Fibroblast of lung (primary cell): ENCODE results near the gene DBNL.
"Not testable (repeated sequence)": the region's sequence is repeated elsewhere in the genome, so short reads cannot be mapped to it uniquely, and the experiment has no call there.

Source experiments
- EZH2 ChIP-seq: IDR thresholded peaks from 2 replicates; pipeline ENCODE4 v1.5.1; 2012; ENCODE audit warnings: low read length, control low read depth, mild to moderate bottlenecking; ENCODE audit errors: missing control alignments
- TF ChIP-seq, protein P1 (sequence below), 2 donors: IDR thresholded peaks in 1 of 2; conservative IDR thresholded peaks in 1 of 2; 1 replicate in 1 of 2; 2 replicates in 1 of 2; pipeline ENCODE4 v1.5.1; 2011 to 2012; ENCODE audit warnings: low read length in 2 of 2, control low read depth in 1 of 2, inconsistent platforms in 1 of 2, low read depth in 1 of 2, mild to moderate bottlenecking in 1 of 2

DNA sequence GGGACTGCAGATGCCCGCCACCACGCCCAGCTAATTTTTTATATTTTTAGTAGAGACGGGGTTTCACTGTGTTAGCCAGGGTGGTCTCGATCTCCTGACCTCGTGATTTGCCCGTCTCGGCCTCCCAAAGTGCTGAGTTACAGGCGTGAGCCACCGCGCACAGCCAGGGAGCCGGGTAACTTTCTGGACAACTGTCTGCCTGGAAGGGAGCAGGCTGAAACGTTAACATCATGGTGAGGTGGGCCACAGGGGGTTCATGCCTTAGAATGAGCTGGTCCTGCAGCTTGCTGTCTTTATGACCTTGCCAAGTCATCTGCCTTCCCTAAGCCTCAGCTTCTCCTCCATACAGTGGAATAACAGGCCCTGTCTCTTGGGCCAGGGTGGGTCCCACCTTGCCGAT, 13.2 kb upstream of the DBNL start:
- TF ChIP-seq, protein P1, sequence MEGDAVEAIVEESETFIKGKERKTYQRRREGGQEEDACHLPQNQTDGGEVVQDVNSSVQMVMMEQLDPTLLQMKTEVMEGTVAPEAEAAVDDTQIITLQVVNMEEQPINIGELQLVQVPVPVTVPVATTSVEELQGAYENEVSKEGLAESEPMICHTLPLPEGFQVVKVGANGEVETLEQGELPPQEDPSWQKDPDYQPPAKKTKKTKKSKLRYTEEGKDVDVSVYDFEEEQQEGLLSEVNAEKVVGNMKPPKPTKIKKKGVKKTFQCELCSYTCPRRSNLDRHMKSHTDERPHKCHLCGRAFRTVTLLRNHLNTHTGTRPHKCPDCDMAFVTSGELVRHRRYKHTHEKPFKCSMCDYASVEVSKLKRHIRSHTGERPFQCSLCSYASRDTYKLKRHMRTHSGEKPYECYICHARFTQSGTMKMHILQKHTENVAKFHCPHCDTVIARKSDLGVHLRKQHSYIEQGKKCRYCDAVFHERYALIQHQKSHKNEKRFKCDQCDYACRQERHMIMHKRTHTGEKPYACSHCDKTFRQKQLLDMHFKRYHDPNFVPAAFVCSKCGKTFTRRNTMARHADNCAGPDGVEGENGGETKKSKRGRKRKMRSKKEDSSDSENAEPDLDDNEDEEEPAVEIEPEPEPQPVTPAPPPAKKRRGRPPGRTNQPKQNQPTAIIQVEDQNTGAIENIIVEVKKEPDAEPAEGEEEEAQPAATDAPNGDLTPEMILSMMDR (conservative IDR thresholded peaks at IDR 0.05 in 1 of 2, IDR thresholded peaks at IDR 0.05 in 1 of 2; ENCODE audit: low read depth in 1 of 2, low read length in 2 of 2) = not testable (repeated sequence)
- not testable (repeated sequence) for TF ChIP-seq EZH2
